HCT116 (cell line): ENCODE data around the gene AUTS2.

Experiments
- CEBPB ChIP-seq: IDR thresholded peaks from 2 replicates; pipeline ENCODE4 v1.6.1; 2012; ENCODE audit warnings: low read depth
- CTCF ChIP-seq, 3 experiments: fragments of 200-600 bp in 1 of 3; sonication (generic) in 1 of 3; IDR thresholded peaks in 2 of 3; conservative IDR thresholded peaks in 1 of 3; 2 replicates each; pipeline ENCODE4 v1.5.1; 2012 to 2017; ENCODE audit warnings: low read depth in 2 of 3, low read length in 2 of 3, antibody characterized with exemption in 1 of 3, borderline replicate concordance in 1 of 3, control low read depth in 1 of 3, mild to moderate bottlenecking in 1 of 3, mixed read lengths in 1 of 3, mixed run types in 1 of 3, moderate library complexity in 1 of 3; ENCODE audit not compliant: insufficient read depth in 1 of 3
- ELF1 ChIP-seq: IDR thresholded peaks from 2 replicates; pipeline ENCODE4 v1.6.1; 2012; ENCODE audit warnings: low read depth, borderline replicate concordance
- EZH2 ChIP-seq: fragments of 200-600 bp; sonication (generic); IDR thresholded peaks from 2 replicates; pipeline ENCODE4 v1.6.1; 2017; ENCODE audit warnings: antibody characterized with exemption, mixed run types
- POLR2A ChIP-seq: IDR thresholded peaks from 2 replicates; pipeline ENCODE4 v1.7.0; 2011; ENCODE audit warnings: borderline replicate concordance; ENCODE audit not compliant: insufficient read depth, insufficient read length; ENCODE audit errors: extremely low read depth
- POLR2AphosphoS5 ChIP-seq: IDR thresholded peaks from 2 replicates; pipeline ENCODE4 v1.6.1; 2011; ENCODE audit warnings: mild to moderate bottlenecking, low read depth, low read length, moderate library complexity
- SP1 ChIP-seq: IDR thresholded peaks from 2 replicates; pipeline ENCODE4 v1.6.1; 2012; ENCODE audit warnings: low read depth
- TCF7L2 ChIP-seq: IDR thresholded peaks from 2 replicates; pipeline ENCODE4 v1.7.0; 2011; ENCODE audit warnings: borderline replicate concordance, inconsistent platforms; ENCODE audit not compliant: insufficient read depth, insufficient read length; ENCODE audit errors: extremely low read depth
- ZFX ChIP-seq: fragments of 450-650 bp; IDR thresholded peaks from 2 replicates; pipeline ENCODE4 v1.6.1; 2017
- TF ChIP-seq, protein P1 (sequence below): IDR thresholded peaks from 2 replicates; pipeline ENCODE4 v1.6.1; 2012
- TF ChIP-seq, protein P2 (sequence below): IDR thresholded peaks from 2 replicates; pipeline ENCODE4 v1.6.1; 2012; ENCODE audit warnings: low read depth
- TF ChIP-seq, protein P3 (sequence below): IDR thresholded peaks from 2 replicates; pipeline ENCODE4 v1.6.1; 2012

GRCh38 chr7:70405241-70405640, 807.0 kb downstream of the AUTS2 start:
- TF ChIP-seq POLR2AphosphoS5 (no peak), CEBPB (no peak), CTCF (IDR thresholded peaks at IDR 0.05 in 2 of 3, conservative IDR thresholded peaks at IDR 0.05 in 1 of 3; ENCODE audit: borderline replicate concordance in 1 of 3, insufficient read depth in 1 of 3, low read depth in 2 of 3, low read length in 2 of 3) (no peak), TCF7L2 (no peak), EZH2 (no peak), POLR2A (no peak), SP1 (no peak), ELF1 (no peak), ZFX (no peak)
- TF ChIP-seq, protein P1, sequence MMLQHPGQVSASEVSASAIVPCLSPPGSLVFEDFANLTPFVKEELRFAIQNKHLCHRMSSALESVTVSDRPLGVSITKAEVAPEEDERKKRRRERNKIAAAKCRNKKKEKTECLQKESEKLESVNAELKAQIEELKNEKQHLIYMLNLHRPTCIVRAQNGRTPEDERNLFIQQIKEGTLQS, result no peak
- TF ChIP-seq, protein P2, sequence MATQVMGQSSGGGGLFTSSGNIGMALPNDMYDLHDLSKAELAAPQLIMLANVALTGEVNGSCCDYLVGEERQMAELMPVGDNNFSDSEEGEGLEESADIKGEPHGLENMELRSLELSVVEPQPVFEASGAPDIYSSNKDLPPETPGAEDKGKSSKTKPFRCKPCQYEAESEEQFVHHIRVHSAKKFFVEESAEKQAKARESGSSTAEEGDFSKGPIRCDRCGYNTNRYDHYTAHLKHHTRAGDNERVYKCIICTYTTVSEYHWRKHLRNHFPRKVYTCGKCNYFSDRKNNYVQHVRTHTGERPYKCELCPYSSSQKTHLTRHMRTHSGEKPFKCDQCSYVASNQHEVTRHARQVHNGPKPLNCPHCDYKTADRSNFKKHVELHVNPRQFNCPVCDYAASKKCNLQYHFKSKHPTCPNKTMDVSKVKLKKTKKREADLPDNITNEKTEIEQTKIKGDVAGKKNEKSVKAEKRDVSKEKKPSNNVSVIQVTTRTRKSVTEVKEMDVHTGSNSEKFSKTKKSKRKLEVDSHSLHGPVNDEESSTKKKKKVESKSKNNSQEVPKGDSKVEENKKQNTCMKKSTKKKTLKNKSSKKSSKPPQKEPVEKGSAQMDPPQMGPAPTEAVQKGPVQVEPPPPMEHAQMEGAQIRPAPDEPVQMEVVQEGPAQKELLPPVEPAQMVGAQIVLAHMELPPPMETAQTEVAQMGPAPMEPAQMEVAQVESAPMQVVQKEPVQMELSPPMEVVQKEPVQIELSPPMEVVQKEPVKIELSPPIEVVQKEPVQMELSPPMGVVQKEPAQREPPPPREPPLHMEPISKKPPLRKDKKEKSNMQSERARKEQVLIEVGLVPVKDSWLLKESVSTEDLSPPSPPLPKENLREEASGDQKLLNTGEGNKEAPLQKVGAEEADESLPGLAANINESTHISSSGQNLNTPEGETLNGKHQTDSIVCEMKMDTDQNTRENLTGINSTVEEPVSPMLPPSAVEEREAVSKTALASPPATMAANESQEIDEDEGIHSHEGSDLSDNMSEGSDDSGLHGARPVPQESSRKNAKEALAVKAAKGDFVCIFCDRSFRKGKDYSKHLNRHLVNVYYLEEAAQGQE, result no peak
- TF ChIP-seq, protein P3, sequence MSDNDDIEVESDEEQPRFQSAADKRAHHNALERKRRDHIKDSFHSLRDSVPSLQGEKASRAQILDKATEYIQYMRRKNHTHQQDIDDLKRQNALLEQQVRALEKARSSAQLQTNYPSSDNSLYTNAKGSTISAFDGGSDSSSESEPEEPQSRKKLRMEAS, result no peak
